ENCODE measurements around the gene NCK2. TPM values are rescaled to one million over a fixed set of nuclear protein-coding genes. Genes with fewer than 3 reads are reported as not detected.

Gene NCK2
- total RNA-seq, 1 experiment from 2014 or later: 26.7 TPM

DNA sequence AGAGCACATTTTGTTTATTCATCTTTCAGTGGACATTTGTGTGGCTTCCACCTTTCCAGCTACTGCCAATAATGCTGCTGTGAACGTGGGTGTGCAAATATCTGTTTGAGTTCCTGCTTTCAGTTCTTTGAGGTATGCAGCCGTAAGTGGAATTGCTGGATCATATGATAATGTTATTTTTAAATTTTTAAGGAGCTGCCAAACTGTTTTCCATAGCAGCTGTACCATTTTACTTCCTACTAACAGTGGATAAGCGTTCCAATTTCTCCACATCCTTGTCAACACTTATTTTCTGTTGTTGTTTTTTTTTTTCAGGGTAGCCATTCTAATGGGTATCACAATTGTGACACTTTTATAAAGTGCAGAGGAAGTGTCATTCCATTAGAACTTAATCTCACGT, 162.5 kb downstream of the NCK2 start:
- POLR2A ChIA-PET: no interaction called here
- no peak for ATAC-seq
- DNase-seq (ENCODE audit: low read depth, low spot score): no peak
- CTCF ChIA-PET: interaction anchor here (1.6 kb wide), 1 partner anchor 12 kb away, joined by 4 read pairs; no protein-coding TSS in a partner anchor
- TF ChIP-seq SIN3A (IDR thresholded peaks at IDR 0.05; ENCODE audit: low read depth) (no peak), YY1 (IDR thresholded peaks at IDR 0.05; ENCODE audit: extremely low read depth, insufficient replicate concordance, low read depth, low read length) (no peak), EZH2phosphoT487 (IDR thresholded peaks at IDR 0.05; ENCODE audit: borderline replicate concordance) (no peak)
- TF ChIP-seq, protein P1, sequence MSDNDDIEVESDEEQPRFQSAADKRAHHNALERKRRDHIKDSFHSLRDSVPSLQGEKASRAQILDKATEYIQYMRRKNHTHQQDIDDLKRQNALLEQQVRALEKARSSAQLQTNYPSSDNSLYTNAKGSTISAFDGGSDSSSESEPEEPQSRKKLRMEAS (IDR thresholded peaks at IDR 0.05): no peak
- TF ChIP-seq, protein P2, sequence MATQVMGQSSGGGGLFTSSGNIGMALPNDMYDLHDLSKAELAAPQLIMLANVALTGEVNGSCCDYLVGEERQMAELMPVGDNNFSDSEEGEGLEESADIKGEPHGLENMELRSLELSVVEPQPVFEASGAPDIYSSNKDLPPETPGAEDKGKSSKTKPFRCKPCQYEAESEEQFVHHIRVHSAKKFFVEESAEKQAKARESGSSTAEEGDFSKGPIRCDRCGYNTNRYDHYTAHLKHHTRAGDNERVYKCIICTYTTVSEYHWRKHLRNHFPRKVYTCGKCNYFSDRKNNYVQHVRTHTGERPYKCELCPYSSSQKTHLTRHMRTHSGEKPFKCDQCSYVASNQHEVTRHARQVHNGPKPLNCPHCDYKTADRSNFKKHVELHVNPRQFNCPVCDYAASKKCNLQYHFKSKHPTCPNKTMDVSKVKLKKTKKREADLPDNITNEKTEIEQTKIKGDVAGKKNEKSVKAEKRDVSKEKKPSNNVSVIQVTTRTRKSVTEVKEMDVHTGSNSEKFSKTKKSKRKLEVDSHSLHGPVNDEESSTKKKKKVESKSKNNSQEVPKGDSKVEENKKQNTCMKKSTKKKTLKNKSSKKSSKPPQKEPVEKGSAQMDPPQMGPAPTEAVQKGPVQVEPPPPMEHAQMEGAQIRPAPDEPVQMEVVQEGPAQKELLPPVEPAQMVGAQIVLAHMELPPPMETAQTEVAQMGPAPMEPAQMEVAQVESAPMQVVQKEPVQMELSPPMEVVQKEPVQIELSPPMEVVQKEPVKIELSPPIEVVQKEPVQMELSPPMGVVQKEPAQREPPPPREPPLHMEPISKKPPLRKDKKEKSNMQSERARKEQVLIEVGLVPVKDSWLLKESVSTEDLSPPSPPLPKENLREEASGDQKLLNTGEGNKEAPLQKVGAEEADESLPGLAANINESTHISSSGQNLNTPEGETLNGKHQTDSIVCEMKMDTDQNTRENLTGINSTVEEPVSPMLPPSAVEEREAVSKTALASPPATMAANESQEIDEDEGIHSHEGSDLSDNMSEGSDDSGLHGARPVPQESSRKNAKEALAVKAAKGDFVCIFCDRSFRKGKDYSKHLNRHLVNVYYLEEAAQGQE (IDR thresholded peaks at IDR 0.05; ENCODE audit: low read depth): no peak
- Histone ChIP-seq H3K27me3 (ENCODE audit: insufficient read depth, low read length) (no peaks in the 10 kb centered on the region), H3K79me2 (ENCODE audit: insufficient read depth, low read length) (no peaks in the 10 kb centered on the region), H3K9ac (ENCODE audit: low read length) (no peak overlapping the region), H3K36me3 (ENCODE audit: control insufficient read depth in 1 of 2, insufficient read depth in 2 of 2, low read length in 2 of 2) (no peaks in the 10 kb centered on the region), H4K20me1 (ENCODE audit: insufficient read depth) (no peaks in the 10 kb centered on the region), H3K27ac (ENCODE audit: low read depth, low read length) (no peak overlapping the region), H3K4me2 (ENCODE audit: low read length) (no peak overlapping the region), H3K4me3 (replicated peaks in 1 of 2; ENCODE audit: low read depth in 1 of 2, low read length in 2 of 2) (no peak overlapping the region), H3K9me2 (ENCODE audit: insufficient read depth) (no peaks in the 10 kb centered on the region), H3K9me3 (ENCODE audit: control insufficient read depth in 1 of 2, insufficient read depth in 1 of 2, low read depth in 1 of 2, low read length in 2 of 2) (no peaks in the 10 kb centered on the region), H2AFZ (ENCODE audit: low read depth, low read length, poor library complexity, severe bottlenecking) (no peak overlapping the region), H3K4me1 (ENCODE audit: control insufficient read depth in 1 of 2, insufficient read depth in 2 of 2, low read length in 2 of 2) (no peaks in the 10 kb centered on the region)
- no TSS peak for BruUV-seq (replicated peaks)
- RAD21 ChIA-PET (ENCODE audit: low non-redundant PET in 1 of 2, low total read pairs in 2 of 2, uncharacterized antibody in 2 of 2, unreplicated experiment in 2 of 2): no interaction called here
- intact Hi-C loops (cut with micrococcal nuclease): no loop called here

DNA sequence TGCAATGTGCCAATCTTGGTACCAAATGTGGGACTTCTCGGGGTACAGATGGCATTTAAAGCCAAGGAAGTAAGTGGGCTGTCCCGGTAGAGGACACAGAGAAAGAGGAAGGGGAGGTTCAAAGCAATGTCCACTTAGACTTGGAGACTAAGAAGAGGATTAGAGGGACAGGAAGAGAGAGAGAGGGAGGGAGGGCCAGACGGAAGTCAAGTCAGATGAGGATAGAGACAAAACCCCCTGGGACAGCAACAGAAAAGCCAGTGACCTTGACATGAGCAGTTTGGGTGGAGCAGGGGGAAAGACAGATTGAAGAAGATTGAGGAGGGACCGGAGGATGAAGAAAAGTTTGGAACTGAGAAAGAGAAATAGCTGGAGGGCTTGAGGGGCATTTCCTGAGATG, 164.5 kb downstream of the NCK2 start:
- Histone ChIP-seq H3K9me2 (ENCODE audit: insufficient read depth) (no peaks in the 10 kb centered on the region), H3K4me1 (ENCODE audit: control insufficient read depth in 1 of 2, insufficient read depth in 2 of 2, low read length in 2 of 2) (no peaks in the 10 kb centered on the region), H3K4me3 (replicated peaks in 1 of 2; ENCODE audit: low read depth in 1 of 2, low read length in 2 of 2) (no peak overlapping the region), H3K36me3 (ENCODE audit: control insufficient read depth in 1 of 2, insufficient read depth in 2 of 2, low read length in 2 of 2) (no peaks in the 10 kb centered on the region), H3K27me3 (ENCODE audit: insufficient read depth, low read length) (no peaks in the 10 kb centered on the region), H3K4me2 (ENCODE audit: low read length) (no peak overlapping the region), H4K20me1 (ENCODE audit: insufficient read depth) (no peaks in the 10 kb centered on the region), H3K79me2 (ENCODE audit: insufficient read depth, low read length) (no peaks in the 10 kb centered on the region), H3K9me3 (ENCODE audit: control insufficient read depth in 1 of 2, insufficient read depth in 1 of 2, low read depth in 1 of 2, low read length in 2 of 2) (no peaks in the 10 kb centered on the region), H3K27ac (ENCODE audit: low read depth, low read length) (no peak overlapping the region), H3K9ac (ENCODE audit: low read length) (no peak overlapping the region), H2AFZ (ENCODE audit: low read depth, low read length, poor library complexity, severe bottlenecking) (no peak overlapping the region)
- POLR2A ChIA-PET: no interaction called here
- DNase-seq (ENCODE audit: low read depth, low spot score) (no peak), ATAC-seq (no peak)
- intact Hi-C loops (cut with micrococcal nuclease): no loop called here
- no TSS peak for BruUV-seq (replicated peaks)
- RAD21 ChIA-PET (ENCODE audit: low non-redundant PET in 1 of 2, low total read pairs in 2 of 2, uncharacterized antibody in 2 of 2, unreplicated experiment in 2 of 2): no interaction called here
- CTCF ChIA-PET: no interaction called here
- TF ChIP-seq FOSL1 (IDR thresholded peaks at IDR 0.05; ENCODE audit: low read depth) (no peak), ZFX (IDR thresholded peaks at IDR 0.05) (no peak), TCF7L2 (IDR thresholded peaks at IDR 0.05; ENCODE audit: borderline replicate concordance, extremely low read depth, insufficient read depth, insufficient read length) (no peak), SRF (IDR thresholded peaks at IDR 0.05; ENCODE audit: low read depth) (no peak), EGR1 (IDR thresholded peaks at IDR 0.05; ENCODE audit: low read depth) (no peak)
- TF ChIP-seq, protein P3, sequence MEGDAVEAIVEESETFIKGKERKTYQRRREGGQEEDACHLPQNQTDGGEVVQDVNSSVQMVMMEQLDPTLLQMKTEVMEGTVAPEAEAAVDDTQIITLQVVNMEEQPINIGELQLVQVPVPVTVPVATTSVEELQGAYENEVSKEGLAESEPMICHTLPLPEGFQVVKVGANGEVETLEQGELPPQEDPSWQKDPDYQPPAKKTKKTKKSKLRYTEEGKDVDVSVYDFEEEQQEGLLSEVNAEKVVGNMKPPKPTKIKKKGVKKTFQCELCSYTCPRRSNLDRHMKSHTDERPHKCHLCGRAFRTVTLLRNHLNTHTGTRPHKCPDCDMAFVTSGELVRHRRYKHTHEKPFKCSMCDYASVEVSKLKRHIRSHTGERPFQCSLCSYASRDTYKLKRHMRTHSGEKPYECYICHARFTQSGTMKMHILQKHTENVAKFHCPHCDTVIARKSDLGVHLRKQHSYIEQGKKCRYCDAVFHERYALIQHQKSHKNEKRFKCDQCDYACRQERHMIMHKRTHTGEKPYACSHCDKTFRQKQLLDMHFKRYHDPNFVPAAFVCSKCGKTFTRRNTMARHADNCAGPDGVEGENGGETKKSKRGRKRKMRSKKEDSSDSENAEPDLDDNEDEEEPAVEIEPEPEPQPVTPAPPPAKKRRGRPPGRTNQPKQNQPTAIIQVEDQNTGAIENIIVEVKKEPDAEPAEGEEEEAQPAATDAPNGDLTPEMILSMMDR (IDR thresholded peaks at IDR 0.05 in 2 of 3, conservative IDR thresholded peaks at IDR 0.05 in 1 of 3; ENCODE audit: borderline replicate concordance in 1 of 3, insufficient read depth in 1 of 3, low read depth in 2 of 3, low read length in 2 of 3): no peak
- TF ChIP-seq, protein P4, sequence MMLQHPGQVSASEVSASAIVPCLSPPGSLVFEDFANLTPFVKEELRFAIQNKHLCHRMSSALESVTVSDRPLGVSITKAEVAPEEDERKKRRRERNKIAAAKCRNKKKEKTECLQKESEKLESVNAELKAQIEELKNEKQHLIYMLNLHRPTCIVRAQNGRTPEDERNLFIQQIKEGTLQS (IDR thresholded peaks at IDR 0.05): no peak
- TF ChIP-seq, protein P5, sequence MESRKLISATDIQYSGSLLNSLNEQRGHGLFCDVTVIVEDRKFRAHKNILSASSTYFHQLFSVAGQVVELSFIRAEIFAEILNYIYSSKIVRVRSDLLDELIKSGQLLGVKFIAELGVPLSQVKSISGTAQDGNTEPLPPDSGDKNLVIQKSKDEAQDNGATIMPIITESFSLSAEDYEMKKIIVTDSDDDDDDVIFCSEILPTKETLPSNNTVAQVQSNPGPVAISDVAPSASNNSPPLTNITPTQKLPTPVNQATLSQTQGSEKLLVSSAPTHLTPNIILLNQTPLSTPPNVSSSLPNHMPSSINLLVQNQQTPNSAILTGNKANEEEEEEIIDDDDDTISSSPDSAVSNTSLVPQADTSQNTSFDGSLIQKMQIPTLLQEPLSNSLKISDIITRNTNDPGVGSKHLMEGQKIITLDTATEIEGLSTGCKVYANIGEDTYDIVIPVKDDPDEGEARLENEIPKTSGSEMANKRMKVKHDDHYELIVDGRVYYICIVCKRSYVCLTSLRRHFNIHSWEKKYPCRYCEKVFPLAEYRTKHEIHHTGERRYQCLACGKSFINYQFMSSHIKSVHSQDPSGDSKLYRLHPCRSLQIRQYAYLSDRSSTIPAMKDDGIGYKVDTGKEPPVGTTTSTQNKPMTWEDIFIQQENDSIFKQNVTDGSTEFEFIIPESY (IDR thresholded peaks at IDR 0.05; ENCODE audit: extremely low read depth, insufficient replicate concordance, low read length): no peak
